ENCODE data around the gene POLD4.

- TF ChIP-seq CTCF (IDR thresholded peaks at IDR 0.05) (no peak), POLR2A (IDR thresholded peaks at IDR 0.05) (no peak)
Observed at GRCh38 chr11:67316882-67317204, 36.5 kb downstream of the POLD4 start.
